ENCODE results near the gene TMEM151B. TPM values are rescaled to one million over a fixed set of nuclear protein-coding genes. Genes with fewer than 3 reads are reported as not detected.

Gene TMEM151B
- total and polyA plus RNA-seq, 9 of the 15 experiments (the other 6 are each of a cell fraction or from before 2014, with no cell fraction given): not detected

DNA sequence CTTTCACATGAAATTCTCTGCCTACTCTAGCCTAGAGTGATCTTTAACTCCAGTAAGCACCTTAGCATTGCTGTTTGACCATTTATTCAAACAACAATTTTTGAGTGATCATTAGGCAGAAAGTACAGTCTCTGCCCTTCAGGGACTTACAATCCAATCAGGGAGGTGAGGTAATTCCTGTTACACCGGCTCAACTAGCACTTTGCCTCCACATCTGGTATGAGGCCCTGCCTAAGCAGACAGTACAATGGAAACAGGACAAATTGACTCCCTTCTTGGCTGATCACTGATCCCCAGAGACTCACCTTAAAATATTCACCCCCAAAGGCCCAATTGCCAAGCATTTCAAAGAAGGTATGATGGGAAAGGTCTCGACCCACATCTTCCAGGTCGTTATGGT, 41.5 kb downstream of the TMEM151B start:
- DNase-seq (ENCODE audit: extremely low read depth in 1 of 4, low spot score in 3 of 4) (no peak), FAIRE-seq (no peak), ATAC-seq (no peak)
- Histone ChIP-seq H3K27me3 (ENCODE audit: control insufficient read depth in 2 of 2, insufficient read depth in 2 of 2, low read length in 2 of 2) (peaks cover 8 to 9% of the 10 kb centered on the region in 2 experiments; a peak in 3 of 5 replicates), H3K4me3 (no peak overlapping the region), H3K9me1 (ENCODE audit: control insufficient read depth, insufficient read depth, low read length) (no peaks in the 10 kb centered on the region), H3K9me3 (replicated peaks; ENCODE audit: control insufficient read depth, insufficient read depth, low read depth, low read length) (no peaks in the 10 kb centered on the region), H3K9ac (ENCODE audit: insufficient read depth in 1 of 2, low read depth in 2 of 2, low read length in 2 of 2) (peak overlapping the region in 1 of 2 experiments; percentile 94; a peak in 2 of 4 replicates), H3K36me3 (ENCODE audit: control insufficient read depth, insufficient read depth, low read length) (peaks cover 48% of the 10 kb centered on the region), H4K20me1 (replicated peaks; ENCODE audit: control insufficient read depth, insufficient read depth, low read length) (no peaks in the 10 kb centered on the region; the same call in 1 of the 2 replicates), H3K4me2 (ENCODE audit: insufficient read depth, low read length) (peak overlapping the region; percentile 91), H3K4me1 (replicated peaks in 1 of 2; ENCODE audit: control insufficient read depth in 2 of 2, insufficient read depth in 2 of 2, low read length in 2 of 2) (peaks cover 6 to 9% of the 10 kb centered on the region in 2 experiments; a peak in 3 of 5 replicates), H3K27ac (ENCODE audit: extremely low read depth, low read depth, low read length) (no peak overlapping the region), H2AFZ (ENCODE audit: low read depth, low read length) (no peak overlapping the region), H3K79me2 (ENCODE audit: control insufficient read depth, insufficient read depth, low read length) (peaks cover 15% of the 10 kb centered on the region)
- CTCF ChIA-PET (ENCODE audit: low intra/inter-chr PET ratio): interaction anchor here (0.6 kb wide), 1 partner anchor 27 kb away, joined by 3 read pairs; no protein-coding TSS in a partner anchor
- in situ Hi-C loops (cut with MboI) (no loop called here), intact Hi-C loops (cut with micrococcal nuclease) (no loop called here)
- no TSS peak for BruUV-seq (replicated peaks)
- 71% methylated on average over 3 of the region's 3 CpGs for WGBS (ENCODE audit: insufficient coverage, low coverage, missing lambda C conversion rate)
- POLR2A ChIA-PET: interaction anchor here (0.6 to 11.9 kb wide), 8 partner anchors 7 to 65 kb away, joined by 3 to 116 read pairs (median 4); partner anchors contain the start of gene HSP90AB1
- no peak for TF ChIP-seq BMI1 (IDR thresholded peaks at IDR 0.05; ENCODE audit: low read length)
- TF ChIP-seq ZNF354B (CRISPR knock-in tag; IDR thresholded peaks at IDR 0.05): no peak
- TF ChIP-seq ZBTB1 (CRISPR knock-in tag; IDR thresholded peaks at IDR 0.05; ENCODE audit: borderline replicate concordance, low read depth): no peak
- no peak for TF ChIP-seq E2F3 (CRISPR knock-in tag; IDR thresholded peaks at IDR 0.05)
- no peak for TF ChIP-seq RBM15 (IDR thresholded peaks at IDR 0.05; ENCODE audit: insufficient read depth, low read length)
- no peak for TF ChIP-seq PTRF (tag; IDR thresholded peaks at IDR 0.05)
- TF ChIP-seq, protein P1, sequence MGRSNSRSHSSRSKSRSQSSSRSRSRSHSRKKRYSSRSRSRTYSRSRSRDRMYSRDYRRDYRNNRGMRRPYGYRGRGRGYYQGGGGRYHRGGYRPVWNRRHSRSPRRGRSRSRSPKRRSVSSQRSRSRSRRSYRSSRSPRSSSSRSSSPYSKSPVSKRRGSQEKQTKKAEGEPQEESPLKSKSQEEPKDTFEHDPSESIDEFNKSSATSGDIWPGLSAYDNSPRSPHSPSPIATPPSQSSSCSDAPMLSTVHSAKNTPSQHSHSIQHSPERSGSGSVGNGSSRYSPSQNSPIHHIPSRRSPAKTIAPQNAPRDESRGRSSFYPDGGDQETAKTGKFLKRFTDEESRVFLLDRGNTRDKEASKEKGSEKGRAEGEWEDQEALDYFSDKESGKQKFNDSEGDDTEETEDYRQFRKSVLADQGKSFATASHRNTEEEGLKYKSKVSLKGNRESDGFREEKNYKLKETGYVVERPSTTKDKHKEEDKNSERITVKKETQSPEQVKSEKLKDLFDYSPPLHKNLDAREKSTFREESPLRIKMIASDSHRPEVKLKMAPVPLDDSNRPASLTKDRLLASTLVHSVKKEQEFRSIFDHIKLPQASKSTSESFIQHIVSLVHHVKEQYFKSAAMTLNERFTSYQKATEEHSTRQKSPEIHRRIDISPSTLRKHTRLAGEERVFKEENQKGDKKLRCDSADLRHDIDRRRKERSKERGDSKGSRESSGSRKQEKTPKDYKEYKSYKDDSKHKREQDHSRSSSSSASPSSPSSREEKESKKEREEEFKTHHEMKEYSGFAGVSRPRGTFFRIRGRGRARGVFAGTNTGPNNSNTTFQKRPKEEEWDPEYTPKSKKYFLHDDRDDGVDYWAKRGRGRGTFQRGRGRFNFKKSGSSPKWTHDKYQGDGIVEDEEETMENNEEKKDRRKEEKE (IDR thresholded peaks at IDR 0.05; ENCODE audit: borderline replicate concordance in 1 of 2, control insufficient read depth in 1 of 2, low read depth in 2 of 2, low read length in 1 of 2): no peak
- no peak for TF ChIP-seq HNRNPK (IDR thresholded peaks at IDR 0.05; ENCODE audit: low read depth, low read length, poor library complexity, severe bottlenecking)
- peak; percentile 33 for TF ChIP-seq KDM5B (IDR thresholded peaks at IDR 0.05; ENCODE audit: insufficient replicate concordance, low read depth, low read length)
- no peak for TF ChIP-seq ZNF316 (IDR thresholded peaks at IDR 0.05)
- TF ChIP-seq CAMTA2 (CRISPR knock-in tag; conservative IDR thresholded peaks at IDR 0.05): no peak
- TF ChIP-seq FOXK1 (CRISPR knock-in tag; IDR thresholded peaks at IDR 0.05; ENCODE audit: borderline replicate concordance): 0 out of 2 replicates have a peak, but pooled peaks have one; percentile 53
- TF ChIP-seq HDAC2 (IDR thresholded peaks at IDR 0.05): no peak
- TF ChIP-seq, protein P2, sequence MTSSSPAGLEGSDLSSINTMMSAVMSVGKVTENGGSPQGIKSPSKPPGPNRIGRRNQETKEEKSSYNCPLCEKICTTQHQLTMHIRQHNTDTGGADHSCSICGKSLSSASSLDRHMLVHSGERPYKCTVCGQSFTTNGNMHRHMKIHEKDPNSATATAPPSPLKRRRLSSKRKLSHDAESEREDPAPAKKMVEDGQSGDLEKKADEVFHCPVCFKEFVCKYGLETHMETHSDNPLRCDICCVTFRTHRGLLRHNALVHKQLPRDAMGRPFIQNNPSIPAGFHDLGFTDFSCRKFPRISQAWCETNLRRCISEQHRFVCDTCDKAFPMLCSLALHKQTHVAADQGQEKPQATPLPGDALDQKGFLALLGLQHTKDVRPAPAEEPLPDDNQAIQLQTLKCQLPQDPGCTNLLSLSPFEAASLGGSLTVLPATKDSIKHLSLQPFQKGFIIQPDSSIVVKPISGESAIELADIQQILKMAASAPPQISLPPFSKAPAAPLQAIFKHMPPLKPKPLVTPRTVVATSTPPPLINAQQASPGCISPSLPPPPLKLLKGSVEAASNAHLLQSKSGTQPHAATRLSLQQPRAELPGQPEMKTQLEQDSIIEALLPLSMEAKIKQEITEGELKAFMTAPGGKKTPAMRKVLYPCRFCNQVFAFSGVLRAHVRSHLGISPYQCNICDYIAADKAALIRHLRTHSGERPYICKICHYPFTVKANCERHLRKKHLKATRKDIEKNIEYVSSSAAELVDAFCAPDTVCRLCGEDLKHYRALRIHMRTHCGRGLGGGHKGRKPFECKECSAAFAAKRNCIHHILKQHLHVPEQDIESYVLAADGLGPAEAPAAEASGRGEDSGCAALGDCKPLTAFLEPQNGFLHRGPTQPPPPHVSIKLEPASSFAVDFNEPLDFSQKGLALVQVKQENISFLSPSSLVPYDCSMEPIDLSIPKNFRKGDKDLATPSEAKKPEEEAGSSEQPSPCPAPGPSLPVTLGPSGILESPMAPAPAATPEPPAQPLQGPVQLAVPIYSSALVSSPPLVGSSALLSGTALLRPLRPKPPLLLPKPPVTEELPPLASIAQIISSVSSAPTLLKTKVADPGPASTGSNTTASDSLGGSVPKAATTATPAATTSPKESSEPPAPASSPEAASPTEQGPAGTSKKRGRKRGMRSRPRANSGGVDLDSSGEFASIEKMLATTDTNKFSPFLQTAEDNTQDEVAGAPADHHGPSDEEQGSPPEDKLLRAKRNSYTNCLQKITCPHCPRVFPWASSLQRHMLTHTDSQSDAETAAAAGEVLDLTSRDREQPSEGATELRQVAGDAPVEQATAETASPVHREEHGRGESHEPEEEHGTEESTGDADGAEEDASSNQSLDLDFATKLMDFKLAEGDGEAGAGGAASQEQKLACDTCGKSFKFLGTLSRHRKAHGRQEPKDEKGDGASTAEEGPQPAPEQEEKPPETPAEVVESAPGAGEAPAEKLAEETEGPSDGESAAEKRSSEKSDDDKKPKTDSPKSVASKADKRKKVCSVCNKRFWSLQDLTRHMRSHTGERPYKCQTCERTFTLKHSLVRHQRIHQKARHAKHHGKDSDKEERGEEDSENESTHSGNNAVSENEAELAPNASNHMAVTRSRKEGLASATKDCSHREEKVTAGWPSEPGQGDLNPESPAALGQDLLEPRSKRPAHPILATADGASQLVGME (CRISPR knock-in tag; IDR thresholded peaks at IDR 0.05): no peak
- TF ChIP-seq ATF7 (IDR thresholded peaks at IDR 0.05): no peak

Measured in K562 (cell line).